ENCODE measurements around the gene ULK4. TPM values are rescaled to one million over a fixed set of nuclear protein-coding genes. Genes with fewer than 3 reads are reported as not detected.

Gene ULK4
- total RNA-seq, 1 donor from 2014 or later, result 18.6 TPM

GRCh38 chr3:42005401-42005800 is 43.5 kb upstream of the ULK4 start:
- DNase-seq (no peak), ATAC-seq (ENCODE audit: low read depth) (no peak)
- TF ChIP-seq, protein P1, sequence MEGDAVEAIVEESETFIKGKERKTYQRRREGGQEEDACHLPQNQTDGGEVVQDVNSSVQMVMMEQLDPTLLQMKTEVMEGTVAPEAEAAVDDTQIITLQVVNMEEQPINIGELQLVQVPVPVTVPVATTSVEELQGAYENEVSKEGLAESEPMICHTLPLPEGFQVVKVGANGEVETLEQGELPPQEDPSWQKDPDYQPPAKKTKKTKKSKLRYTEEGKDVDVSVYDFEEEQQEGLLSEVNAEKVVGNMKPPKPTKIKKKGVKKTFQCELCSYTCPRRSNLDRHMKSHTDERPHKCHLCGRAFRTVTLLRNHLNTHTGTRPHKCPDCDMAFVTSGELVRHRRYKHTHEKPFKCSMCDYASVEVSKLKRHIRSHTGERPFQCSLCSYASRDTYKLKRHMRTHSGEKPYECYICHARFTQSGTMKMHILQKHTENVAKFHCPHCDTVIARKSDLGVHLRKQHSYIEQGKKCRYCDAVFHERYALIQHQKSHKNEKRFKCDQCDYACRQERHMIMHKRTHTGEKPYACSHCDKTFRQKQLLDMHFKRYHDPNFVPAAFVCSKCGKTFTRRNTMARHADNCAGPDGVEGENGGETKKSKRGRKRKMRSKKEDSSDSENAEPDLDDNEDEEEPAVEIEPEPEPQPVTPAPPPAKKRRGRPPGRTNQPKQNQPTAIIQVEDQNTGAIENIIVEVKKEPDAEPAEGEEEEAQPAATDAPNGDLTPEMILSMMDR (IDR thresholded peaks at IDR 0.05), result no peak
- ChIA-PET POLR2A (no interaction called here), CTCF (interaction anchor here (1.3 kb wide), 1 partner anchor 94 kb away, joined by 3 read pairs; no protein-coding TSS in a partner anchor)
- Mint-ChIP-seq H3K27me3 (no peaks in the 10 kb centered on the region), H3K4me1 (peaks cover 18% of the 10 kb centered on the region), H3K27ac (no peak overlapping the region), H3K4me3 (no peak overlapping the region), H3K9me3 (peaks cover 3% of the 10 kb centered on the region), H3K36me3 (ENCODE audit: low read depth) (no peaks in the 10 kb centered on the region)
- intact Hi-C loops (cut with micrococcal nuclease), result no loop called here

GRCh38 chr3:42002790-42003189 is 40.9 kb upstream of the ULK4 start:
- intact Hi-C loops (cut with micrococcal nuclease), result no loop called here
- DNase-seq (no peak), ATAC-seq (ENCODE audit: low read depth) (no peak)
- H3K4me1 Mint-ChIP-seq, result peaks cover 5% of the 10 kb centered on the region
- ChIA-PET POLR2A (interaction anchor here (0.6 kb wide), 1 partner anchor 64 kb away, joined by 6 read pairs; no protein-coding TSS in a partner anchor), CTCF (no interaction called here)
- TF ChIP-seq, protein P1 (IDR thresholded peaks at IDR 0.05), result no peak
- no peaks in the 10 kb centered on the region for H3K27me3 Mint-ChIP-seq
- H3K4me3 Mint-ChIP-seq, result no peak overlapping the region
- no peak overlapping the region for H3K27ac Mint-ChIP-seq
- no peaks in the 10 kb centered on the region for H3K36me3 Mint-ChIP-seq (ENCODE audit: low read depth)
- H3K9me3 Mint-ChIP-seq, result peaks cover 3% of the 10 kb centered on the region

- no peaks in the 10 kb centered on the region for H3K36me3 Mint-ChIP-seq (ENCODE audit: low read depth)
- no peak overlapping the region for H3K4me3 Mint-ChIP-seq
- DNase-seq (no peak), ATAC-seq (ENCODE audit: low read depth) (no peak)
- ChIA-PET POLR2A (no interaction called here), CTCF (no interaction called here)
- TF ChIP-seq, protein P1 (IDR thresholded peaks at IDR 0.05), result no peak
- intact Hi-C loops (cut with micrococcal nuclease), result no loop called here
- H3K4me1 Mint-ChIP-seq, result no peaks in the 10 kb centered on the region
- H3K9me3 Mint-ChIP-seq, result peaks cover 3% of the 10 kb centered on the region
- no peaks in the 10 kb centered on the region for H3K27me3 Mint-ChIP-seq
- no peak overlapping the region for H3K27ac Mint-ChIP-seq
Measured at GRCh38 chr3:42001777-42002176, 39.9 kb upstream of the ULK4 start.

DNA sequence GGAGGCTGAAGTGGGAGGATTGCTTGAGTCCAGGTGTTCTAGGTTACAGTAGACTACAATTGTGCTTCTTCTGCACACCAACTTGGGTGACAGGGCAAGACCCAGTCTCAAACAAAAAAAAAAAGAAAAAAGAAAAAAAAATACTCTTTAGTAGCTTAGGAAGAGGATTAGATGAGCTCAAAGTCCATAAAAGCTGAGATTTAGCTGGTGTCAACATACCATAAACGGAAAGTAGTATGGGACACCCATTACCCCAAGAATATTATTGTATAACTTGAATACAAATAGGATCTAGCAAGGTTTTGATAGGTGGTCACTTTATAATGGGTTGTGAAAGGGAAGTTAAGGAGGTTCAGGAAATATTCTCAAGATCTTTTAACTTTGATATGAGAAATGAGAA is 38.0 kb upstream of the ULK4 start:
- Mint-ChIP-seq H3K4me3 (no peak overlapping the region), H3K36me3 (ENCODE audit: low read depth) (no peaks in the 10 kb centered on the region), H3K4me1 (no peaks in the 10 kb centered on the region), H3K27ac (no peak overlapping the region), H3K27me3 (no peaks in the 10 kb centered on the region), H3K9me3 (peaks cover 3% of the 10 kb centered on the region)
- ChIA-PET POLR2A (interaction anchor here (0.6 kb wide), 1 partner anchor 52 kb away, joined by 4 read pairs; no protein-coding TSS in a partner anchor), CTCF (interaction anchor here (0.8 kb wide), 1 partner anchor 52 kb away, joined by 3 read pairs; no protein-coding TSS in a partner anchor)
- ATAC-seq (ENCODE audit: low read depth) (no peak), DNase-seq (no peak)
- intact Hi-C loops (cut with micrococcal nuclease), result no loop called here
- TF ChIP-seq, protein P1 (IDR thresholded peaks at IDR 0.05), result no peak

- intact Hi-C loops (cut with micrococcal nuclease), result no loop called here
- no peak overlapping the region for H3K4me3 Mint-ChIP-seq
- H3K36me3 Mint-ChIP-seq (ENCODE audit: low read depth), result no peaks in the 10 kb centered on the region
- POLR2A ChIA-PET, result interaction anchor here (1.5 kb wide), 1 partner anchor 15 kb away, joined by 4 read pairs; no protein-coding TSS in a partner anchor
- no peaks in the 10 kb centered on the region for H3K27me3 Mint-ChIP-seq
- DNase-seq, result no peak
- H3K9me3 Mint-ChIP-seq, result peaks cover 3% of the 10 kb centered on the region
- peak; percentile 40 for ATAC-seq (ENCODE audit: low read depth)
- no peaks in the 10 kb centered on the region for H3K4me1 Mint-ChIP-seq
- TF ChIP-seq, protein P1 (IDR thresholded peaks at IDR 0.05), result no peak
- H3K27ac Mint-ChIP-seq, result no peak overlapping the region
- CTCF ChIA-PET, result interaction anchor here (0.8 to 2.0 kb wide), 4 partner anchors 15 to 104 kb away, joined by 3 to 17 read pairs (median 3); partner anchors contain the start of gene TRAK1
Measured at GRCh38 chr3:41997702-41998550, 36.0 kb upstream of the ULK4 start.
